Thymus (tissue), 11 donors: ENCODE data around the gene PHTF2. TPM values are rescaled to one million over a fixed set of nuclear protein-coding genes. Genes with fewer than 3 reads are reported as not detected.
A peak's percentile ranks its signal among the peaks of the same experiment; 100 is the strongest.

Experiments
- DNase-seq, 9 donors: peaks; one replicate each; pipeline ENCODE4 v3.0.0-alpha.2; 2013; ENCODE audit warnings: low spot score in 9 of 9, low read depth in 6 of 9, missing footprints in 1 of 9
- H3K27ac ChIP-seq, 2 donors: one replicate each; pipeline ENCODE4 v1.5.1; 2013; ENCODE audit warnings: control low read depth in 1 of 2, low read depth in 1 of 2, low read length in 1 of 2, mild to moderate bottlenecking in 1 of 2, moderate library complexity in 1 of 2
- H3K27me3 ChIP-seq, 2 donors: one replicate each; pipeline ENCODE4 v1.5.1; 2013; ENCODE audit warnings: low read length in 1 of 2; ENCODE audit not compliant: control insufficient read depth in 2 of 2, insufficient read depth in 1 of 2
- H3K36me3 ChIP-seq, 2 donors: one replicate each; pipeline ENCODE4 v1.5.1; 2013; ENCODE audit warnings: low read length in 1 of 2, mild to moderate bottlenecking in 1 of 2, moderate library complexity in 1 of 2; ENCODE audit not compliant: control insufficient read depth in 2 of 2, insufficient read depth in 2 of 2
- H3K4me1 ChIP-seq, 2 donors: one replicate each; pipeline ENCODE4 v1.5.1; 2013; ENCODE audit warnings: low read length in 2 of 2; ENCODE audit not compliant: control insufficient read depth in 2 of 2, insufficient read depth in 2 of 2
- H3K4me3 ChIP-seq, 2 donors: one replicate each; pipeline ENCODE4 v1.5.1; 2013; ENCODE audit warnings: low read length in 2 of 2, control low read depth in 1 of 2, mild to moderate bottlenecking in 1 of 2
- H3K9me3 ChIP-seq, 2 donors: one replicate each; pipeline ENCODE4 v1.5.1; 2013; ENCODE audit warnings: low read length in 1 of 2, mild to moderate bottlenecking in 1 of 2; ENCODE audit not compliant: control insufficient read depth in 2 of 2, insufficient read depth in 1 of 2
- WGBS: extraction: QIAGEN DNeasy Blood & Tissue Kit; methylation state at CpG from one replicate; pipeline ENCODE4 v1.1.7; 2013; 5-methylcytosine and 5-hydroxymethylcytosine counted together
- polyA plus RNA-seq: library from polyadenylated mRNA; stranded (reverse); fragments of 200-250 nt; gene quantifications from one replicate; pipeline ENCODE4 v1.2.3, GENCODE V29; 2013
- total RNA-seq: library from RNA; stranded (reverse); fragments of 120-200 nt; gene quantifications from one replicate; pipeline ENCODE4 v1.2.4, GENCODE V29; 2013
- donor health status: healthy.

PHTF2 gene
- total and polyA plus RNA-seq, 2 donors = 10.9 to 14.1 TPM

DNA sequence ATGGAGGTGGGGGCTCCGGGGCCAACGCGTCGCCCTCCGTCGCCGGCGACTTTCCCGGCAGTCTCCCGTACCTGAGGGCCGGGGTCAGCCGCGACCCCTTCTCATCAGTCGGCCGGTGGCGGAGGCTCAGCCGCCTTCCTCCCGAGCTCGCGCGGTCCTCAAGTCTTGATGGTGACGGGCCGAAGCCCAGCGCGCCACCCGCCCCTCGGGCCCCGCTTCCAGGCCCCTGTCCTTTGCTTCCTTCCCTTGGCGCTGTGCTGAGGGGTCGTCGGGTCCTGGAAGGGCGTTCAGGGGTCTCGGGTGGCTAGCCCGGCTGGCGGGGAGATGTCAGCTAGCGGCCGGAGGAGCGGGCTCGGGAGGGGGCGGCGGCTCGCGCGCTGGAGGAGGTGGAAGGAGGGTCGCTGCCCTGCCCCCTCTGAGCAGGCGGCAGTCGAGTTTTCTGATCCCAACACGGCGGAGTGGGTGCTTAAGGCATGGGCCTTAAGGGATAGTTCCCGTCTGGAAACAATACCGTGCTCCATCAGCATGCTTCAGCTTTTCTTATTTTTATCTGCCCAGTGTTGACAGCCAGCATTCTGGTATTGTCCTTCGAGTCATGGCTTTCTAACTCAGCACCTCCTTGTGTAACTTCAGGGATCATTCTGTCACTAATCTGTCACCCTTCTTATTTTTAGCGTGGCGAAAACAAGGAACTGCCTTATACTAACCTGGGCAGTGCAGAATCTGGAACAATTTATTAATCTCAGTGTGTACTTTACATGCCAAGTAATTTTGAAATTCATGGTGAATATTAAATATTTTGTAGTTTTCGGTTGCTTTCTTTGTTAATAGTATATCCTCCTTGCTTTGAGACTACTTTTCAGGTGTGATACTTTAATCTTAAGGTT, 748 bp downstream of the PHTF2 start:
- WGBS = 1% methylated on average over 55 of the region's 55 CpGs
- H3K4me3 ChIP-seq = peak overlapping the region; percentile 76 to 94
- peak overlapping the region; percentile 69 to 92 for H3K27ac ChIP-seq
- H3K9me3 ChIP-seq = no peaks in the 10 kb centered on the region
- H3K27me3 ChIP-seq = no peaks in the 10 kb centered on the region
- peaks cover 10 to 21% of the 10 kb centered on the region in 2 donors for H3K4me1 ChIP-seq
- peak in 7 of 9 donors; percentile 12 to 54 (median 20) for DNase-seq
- peaks cover 3% of the 10 kb centered on the region in 2 donors for H3K36me3 ChIP-seq

DNA sequence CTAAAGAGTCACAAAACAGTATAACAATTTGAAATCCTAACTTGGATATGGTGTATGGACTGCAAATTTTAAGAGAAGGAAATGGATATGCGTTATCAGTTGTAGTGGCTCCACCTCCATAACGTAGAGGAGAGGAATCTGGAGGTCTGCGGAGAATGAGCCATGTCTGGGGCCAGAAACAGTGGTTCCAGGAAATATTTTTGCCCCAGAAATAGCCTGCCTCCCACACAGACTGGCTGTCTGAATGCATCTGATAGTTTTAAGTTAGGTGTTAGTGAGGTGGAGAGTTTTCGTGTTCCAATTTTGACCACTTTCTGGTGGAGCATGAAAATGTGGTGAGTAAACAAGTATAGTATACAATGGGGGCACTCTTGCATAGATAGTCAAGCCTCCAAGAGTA, 1.6 kb downstream of the PHTF2 start:
- no peak overlapping the region for H3K27ac ChIP-seq
- peaks cover 10 to 21% of the 10 kb centered on the region in 2 donors for H3K4me1 ChIP-seq
- no peaks in the 10 kb centered on the region for H3K9me3 ChIP-seq
- no peaks in the 10 kb centered on the region for H3K27me3 ChIP-seq
- H3K36me3 ChIP-seq = peaks cover under 1 to 1% of the 10 kb centered on the region in 2 donors
- 67% methylated on average over 4 of the region's 4 CpGs for WGBS
- peak overlapping the region in 1 of 2 donors; percentile 1 for H3K4me3 ChIP-seq
- DNase-seq = peak in 1 of 9 donors; percentile 5

DNA sequence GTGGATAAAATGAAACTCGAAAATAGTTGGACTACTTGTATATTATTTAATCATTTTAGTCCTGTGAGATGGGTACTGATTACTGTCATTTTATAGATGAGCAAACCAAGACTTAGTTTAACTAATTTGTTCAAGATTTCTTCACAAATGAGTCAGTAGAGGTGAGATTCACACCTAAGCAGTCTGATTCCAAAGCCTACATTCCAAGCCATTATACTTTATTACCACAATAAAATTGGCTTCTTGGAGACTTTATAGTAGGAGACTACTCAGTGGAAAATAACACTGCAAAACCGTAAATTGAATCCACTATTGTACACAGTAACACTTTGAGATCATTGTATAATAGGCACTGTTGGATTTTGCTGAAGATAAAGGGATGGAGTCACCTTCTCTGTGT, 2.2 kb downstream of the PHTF2 start:
- Histone ChIP-seq H3K36me3 (no peaks in the 10 kb centered on the region), H3K9me3 (peaks cover 0 to 2% of the 10 kb centered on the region in 2 donors), H3K4me3 (no peak overlapping the region), H3K4me1 (peaks cover 10 to 21% of the 10 kb centered on the region in 2 donors), H3K27me3 (no peaks in the 10 kb centered on the region), H3K27ac (no peak overlapping the region)
- no peak for DNase-seq
- 98% methylated on average over 2 of the region's 2 CpGs for WGBS

DNA sequence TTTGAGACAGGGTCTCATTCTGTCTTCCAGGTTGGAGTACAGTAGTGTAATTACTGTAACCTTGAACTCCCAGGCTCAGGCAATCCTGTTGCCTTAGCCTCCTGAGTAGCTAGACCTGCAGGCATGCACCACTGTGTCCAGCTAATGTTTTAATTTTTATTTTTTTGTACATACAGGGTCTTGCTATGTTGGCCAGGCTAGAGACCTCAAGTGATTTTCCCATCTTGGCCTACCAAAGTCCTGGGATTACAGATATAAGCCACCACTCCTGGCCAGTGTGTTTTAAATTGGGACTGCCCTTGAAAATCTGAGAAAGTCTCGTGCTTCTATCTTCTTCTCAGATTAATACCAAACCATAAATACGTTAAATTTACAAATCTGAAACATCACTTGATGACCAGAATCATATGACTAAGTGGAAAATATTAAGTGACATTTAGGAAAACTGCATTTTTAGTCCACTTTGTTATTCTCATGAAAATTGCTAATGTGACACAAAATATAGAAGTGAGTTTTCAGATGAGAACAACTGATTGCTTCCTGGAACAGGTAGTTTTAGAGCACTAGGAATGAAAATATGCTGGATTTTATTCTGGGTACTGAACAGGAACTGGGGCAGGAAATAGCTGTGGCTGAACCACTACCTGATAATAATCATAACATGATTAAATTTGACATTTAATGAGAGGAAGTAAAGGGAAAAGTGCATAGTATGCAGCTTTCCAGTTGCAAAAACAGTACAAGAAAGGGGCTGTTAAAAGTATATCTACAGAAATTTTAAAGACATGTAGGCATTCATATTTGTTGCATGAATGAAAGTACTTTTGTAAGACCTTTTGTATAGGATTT, 4.2 kb downstream of the PHTF2 start:
- H3K9me3 ChIP-seq = peaks cover 0 to 4% of the 10 kb centered on the region in 2 donors
- H3K4me3 ChIP-seq = no peak overlapping the region
- DNase-seq = peak in 1 of 9 donors; percentile 28
- no peaks in the 10 kb centered on the region for H3K36me3 ChIP-seq
- no peak overlapping the region for H3K27ac ChIP-seq
- no peaks in the 10 kb centered on the region for H3K27me3 ChIP-seq
- 81% methylated on average over 2 of the region's 2 CpGs for WGBS
- peaks cover 0 to 12% of the 10 kb centered on the region in 2 donors for H3K4me1 ChIP-seq

- no peak overlapping the region for H3K4me3 ChIP-seq
- H3K9me3 ChIP-seq = peaks cover 0 to 4% of the 10 kb centered on the region in 2 donors
- H3K27me3 ChIP-seq = no peaks in the 10 kb centered on the region
- H3K36me3 ChIP-seq = no peaks in the 10 kb centered on the region
- H3K4me1 ChIP-seq = peaks cover 0 to 2% of the 10 kb centered on the region in 2 donors
- no peak for DNase-seq
- no peak overlapping the region for H3K27ac ChIP-seq
- WGBS = over 99% methylated on average over 2 of the region's 2 CpGs
Measured at GRCh38 chr7:77806425-77806824, 7.9 kb downstream of the PHTF2 start.

DNA sequence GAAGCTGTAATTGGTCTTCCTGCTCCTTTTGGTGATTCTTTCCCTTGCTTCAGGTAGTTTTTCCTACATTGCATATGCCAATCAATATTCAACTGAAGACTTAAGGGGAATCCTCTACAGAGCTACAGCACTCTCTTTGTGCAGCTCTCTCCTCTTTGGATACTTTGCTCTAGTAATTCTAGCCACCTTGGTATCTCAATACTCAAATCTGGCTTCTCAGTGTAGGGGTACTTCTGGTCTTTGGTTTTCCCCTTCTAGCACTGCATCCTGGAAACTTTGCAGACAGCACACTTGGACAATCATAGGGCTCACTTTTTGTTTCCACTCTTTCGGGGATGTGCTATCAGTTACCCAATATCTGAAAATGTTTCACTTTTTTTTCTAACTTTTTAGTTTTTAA, 9.9 kb downstream of the PHTF2 start:
- Histone ChIP-seq H3K4me3 (no peak overlapping the region), H3K27me3 (no peaks in the 10 kb centered on the region), H3K4me1 (no peaks in the 10 kb centered on the region), H3K36me3 (no peaks in the 10 kb centered on the region), H3K9me3 (peaks cover 0 to 4% of the 10 kb centered on the region in 2 donors), H3K27ac (no peak overlapping the region)
- WGBS = 97% methylated on average over 1 of the region's 1 CpG
- DNase-seq = no peak

DNA sequence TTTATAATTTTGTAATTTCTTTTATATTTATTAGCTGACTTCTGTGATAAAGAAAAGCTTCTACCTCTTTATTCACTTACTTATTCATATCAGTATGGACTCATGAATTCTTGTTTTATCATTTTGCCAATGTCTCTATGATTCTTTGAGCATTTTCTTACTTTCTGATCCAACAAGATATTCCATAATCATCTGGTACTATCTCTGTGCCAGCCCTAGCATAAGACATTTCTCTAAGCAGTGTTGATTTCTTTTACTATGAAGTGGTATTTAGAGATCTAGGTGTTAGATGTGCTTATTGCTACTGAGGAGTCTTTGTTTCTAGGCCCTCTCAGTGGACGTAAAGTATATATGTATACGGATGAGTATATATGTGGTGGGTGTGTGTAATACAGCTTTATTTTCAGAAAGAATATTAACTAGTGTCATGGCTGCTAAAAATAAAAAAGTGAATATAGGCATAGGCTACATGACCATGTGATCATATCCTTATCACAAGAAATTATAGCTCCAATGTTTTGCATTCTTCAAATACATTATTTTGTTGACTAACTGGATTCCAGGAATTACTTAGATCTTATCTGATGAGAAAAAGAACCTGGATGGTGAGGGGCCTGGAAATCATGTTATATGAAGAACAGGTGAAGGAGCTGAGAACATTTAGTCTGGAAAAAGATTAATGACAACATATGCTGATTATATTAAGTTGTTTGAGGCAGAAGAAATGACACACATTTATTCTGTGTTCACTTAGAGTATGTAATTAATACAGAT, 13.1 kb downstream of the PHTF2 start:
- Histone ChIP-seq H3K36me3 (no peaks in the 10 kb centered on the region), H3K27ac (no peak overlapping the region), H3K27me3 (no peaks in the 10 kb centered on the region), H3K4me3 (no peak overlapping the region), H3K4me1 (no peaks in the 10 kb centered on the region), H3K9me3 (no peaks in the 10 kb centered on the region)
- no peak for DNase-seq
- 97% methylated on average over 2 of the region's 2 CpGs for WGBS

- no peaks in the 10 kb centered on the region for H3K27me3 ChIP-seq
- DNase-seq = no peak
- 100% methylated on average over 1 of the region's 1 CpG for whole genome bisulfite sequencing
- no peaks in the 10 kb centered on the region for H3K4me1 ChIP-seq
- no peak overlapping the region for H3K4me3 ChIP-seq
- H3K27ac ChIP-seq = no peak overlapping the region
- H3K36me3 ChIP-seq = no peaks in the 10 kb centered on the region
- no peaks in the 10 kb centered on the region for H3K9me3 ChIP-seq
Measured at GRCh38 chr7:77812290-77812685, 13.7 kb downstream of the PHTF2 start.
